RWPE2 (cell line): ENCODE results near the gene DOLK.
"Not testable (repeated sequence)": the region's sequence is repeated elsewhere in the genome, so short reads cannot be mapped to it uniquely, and the experiment has no call there.

ENCODE experiments used
- ATAC-seq: fragments of 200-7000 bp; cut with Tn5 transposase; 3 replicates; pipeline ENCODE4 v1.9.1; 2021; ENCODE audit warnings: low read depth
- DNase-seq: peaks from one replicate; pipeline ENCODE4 v3.0.0-alpha.2; 2020; ENCODE audit warnings: low spot score
- H3K27ac ChIP-seq: fragments of 450-650 bp; 2 replicates; pipeline ENCODE4 v1.5.1; 2017; ENCODE audit warnings: mild to moderate bottlenecking; ENCODE audit not compliant: poor library complexity, severe bottlenecking
- H3K27me3 ChIP-seq: fragments of 250-450 bp; sonication (Bioruptor Pico); 2 replicates; pipeline ENCODE4 v1.5.1; 2021; ENCODE audit warnings: mild to moderate bottlenecking, moderate library complexity; ENCODE audit not compliant: insufficient read depth, poor library complexity, severe bottlenecking
- H3K36me3 ChIP-seq: fragments of 250-450 bp; sonication (Bioruptor Pico); 2 replicates; pipeline ENCODE4 v1.5.1; 2020; ENCODE audit warnings: low read depth, mild to moderate bottlenecking, moderate library complexity
- H3K4me1 ChIP-seq: fragments of 250-450 bp; sonication (Bioruptor Pico); 2 replicates; pipeline ENCODE4 v1.5.1; 2021; ENCODE audit warnings: mild to moderate bottlenecking, moderate library complexity; ENCODE audit not compliant: insufficient read depth, poor library complexity, severe bottlenecking
- H3K4me3 ChIP-seq: fragments of 250-450 bp; sonication (Bioruptor Pico); 2 replicates; pipeline ENCODE4 v1.5.1; 2021; ENCODE audit warnings: mild to moderate bottlenecking, moderate library complexity; ENCODE audit not compliant: severe bottlenecking
- H3K9me3 ChIP-seq: fragments of 250-450 bp; sonication (Bioruptor Pico); 2 replicates; pipeline ENCODE4 v1.5.1; 2021; ENCODE audit warnings: mild to moderate bottlenecking, moderate library complexity; ENCODE audit not compliant: severe bottlenecking
- TF ChIP-seq, protein P1 (sequence below): fragments of 450-650 bp; IDR thresholded peaks from one replicate; pipeline ENCODE4 v1.5.1; 2017; ENCODE audit warnings: mild to moderate bottlenecking, moderate library complexity; ENCODE audit not compliant: poor library complexity, severe bottlenecking

The DOLK gene

DNA sequence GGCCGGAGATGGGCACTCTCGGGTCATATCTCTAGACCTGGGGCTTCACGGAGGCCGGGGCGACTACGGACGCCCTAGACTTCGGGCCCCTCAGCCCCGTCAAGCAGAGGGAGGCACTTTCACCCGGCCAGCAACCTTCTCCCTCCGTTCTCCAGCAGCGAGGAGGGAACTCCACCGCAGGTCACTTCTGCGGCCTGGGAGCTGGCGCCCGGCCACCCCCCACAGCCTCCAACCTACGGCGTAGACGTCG lies 201 bp downstream of the DOLK start:
- H3K9me3 ChIP-seq: no peaks in the 10 kb centered on the region
- DNase-seq: no peak
- no peaks in the 10 kb centered on the region for H3K27me3 ChIP-seq
- peaks cover 32% of the 10 kb centered on the region for H3K36me3 ChIP-seq
- H3K4me1 ChIP-seq: no peaks in the 10 kb centered on the region
- ATAC-seq: no peak; the same call in 1 of the 3 replicates
- TF ChIP-seq, protein P1, sequence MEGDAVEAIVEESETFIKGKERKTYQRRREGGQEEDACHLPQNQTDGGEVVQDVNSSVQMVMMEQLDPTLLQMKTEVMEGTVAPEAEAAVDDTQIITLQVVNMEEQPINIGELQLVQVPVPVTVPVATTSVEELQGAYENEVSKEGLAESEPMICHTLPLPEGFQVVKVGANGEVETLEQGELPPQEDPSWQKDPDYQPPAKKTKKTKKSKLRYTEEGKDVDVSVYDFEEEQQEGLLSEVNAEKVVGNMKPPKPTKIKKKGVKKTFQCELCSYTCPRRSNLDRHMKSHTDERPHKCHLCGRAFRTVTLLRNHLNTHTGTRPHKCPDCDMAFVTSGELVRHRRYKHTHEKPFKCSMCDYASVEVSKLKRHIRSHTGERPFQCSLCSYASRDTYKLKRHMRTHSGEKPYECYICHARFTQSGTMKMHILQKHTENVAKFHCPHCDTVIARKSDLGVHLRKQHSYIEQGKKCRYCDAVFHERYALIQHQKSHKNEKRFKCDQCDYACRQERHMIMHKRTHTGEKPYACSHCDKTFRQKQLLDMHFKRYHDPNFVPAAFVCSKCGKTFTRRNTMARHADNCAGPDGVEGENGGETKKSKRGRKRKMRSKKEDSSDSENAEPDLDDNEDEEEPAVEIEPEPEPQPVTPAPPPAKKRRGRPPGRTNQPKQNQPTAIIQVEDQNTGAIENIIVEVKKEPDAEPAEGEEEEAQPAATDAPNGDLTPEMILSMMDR: no peak
- peak overlapping the region; percentile 86 for H3K27ac ChIP-seq
- peak overlapping the region; percentile 69 for H3K4me3 ChIP-seq

DNA sequence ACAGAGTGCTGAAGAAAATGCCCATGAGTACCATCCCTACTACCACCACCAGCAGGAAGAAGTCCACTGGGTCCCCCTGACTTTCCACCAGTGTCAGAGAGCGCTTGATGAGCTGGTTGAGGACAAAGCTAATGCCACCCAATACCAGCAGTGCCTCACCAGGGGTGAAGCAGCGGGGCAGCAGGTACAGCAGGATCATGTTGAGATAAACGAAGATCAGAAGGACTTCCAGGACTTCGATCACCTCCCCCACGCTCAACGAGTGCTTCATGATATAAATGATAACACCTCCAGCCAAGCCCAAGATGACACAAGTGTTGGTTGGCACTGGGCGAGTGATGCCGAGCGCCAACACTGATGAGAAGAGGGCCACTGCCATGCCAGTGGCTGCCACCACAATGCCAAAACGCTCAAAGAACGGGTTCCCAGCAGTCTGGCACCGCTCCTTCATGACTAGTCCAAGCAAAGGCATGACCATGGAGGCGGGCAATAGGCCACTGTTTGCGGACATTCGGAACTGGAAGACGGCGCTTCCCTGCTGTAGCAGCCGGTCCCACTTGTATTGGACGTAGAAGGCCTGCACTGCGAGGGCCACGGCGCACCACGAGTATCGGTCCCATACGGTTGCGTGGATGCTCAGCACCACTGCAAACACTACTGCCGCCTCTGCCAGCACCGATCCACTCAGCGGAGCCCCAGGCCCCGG lies 679 bp downstream of the DOLK start:
- TF ChIP-seq, protein P1: no peak
- Histone ChIP-seq H3K27ac (peak overlapping the region; percentile 86), H3K9me3 (no peaks in the 10 kb centered on the region), H3K4me1 (no peaks in the 10 kb centered on the region), H3K4me3 (peak overlapping the region; percentile 69), H3K27me3 (no peaks in the 10 kb centered on the region), H3K36me3 (peaks cover 28% of the 10 kb centered on the region)
- peak; percentile 37 for ATAC-seq
- no peak for DNase-seq

DNA sequence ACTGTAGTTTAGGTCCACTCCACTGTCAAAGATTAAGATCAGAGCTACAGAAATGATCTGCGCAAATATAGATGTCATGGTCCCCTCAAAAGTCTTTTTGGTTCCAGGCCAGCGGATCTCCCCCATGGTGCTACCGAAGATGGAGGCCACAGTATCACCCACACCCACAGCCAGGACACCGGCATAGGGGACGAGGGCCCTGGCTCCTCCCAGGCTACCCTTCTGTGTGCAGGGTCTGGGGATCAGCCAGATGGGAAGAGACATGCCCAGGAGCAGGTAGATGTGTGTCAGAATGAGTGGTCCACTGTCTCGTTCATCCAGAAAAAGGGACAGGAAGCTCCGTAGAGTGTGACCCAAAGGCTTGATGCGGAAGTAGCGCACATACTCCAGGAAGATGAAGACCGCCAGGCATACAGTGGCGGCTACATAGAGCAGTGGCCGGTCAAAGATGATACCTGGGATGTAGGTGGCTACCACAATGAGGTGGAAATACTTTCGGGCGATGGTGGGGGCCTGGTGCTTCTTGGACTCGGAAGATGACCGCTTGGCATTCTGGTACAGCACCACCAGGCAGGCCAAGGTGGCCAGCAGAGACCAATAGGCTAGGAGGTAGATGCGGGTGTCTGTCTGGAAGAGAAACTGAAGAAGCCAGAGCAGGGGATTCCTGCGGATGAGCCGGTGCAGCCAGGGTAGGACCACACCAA lies 1.5 kb downstream of the DOLK start:
- no peaks in the 10 kb centered on the region for H3K4me1 ChIP-seq
- no peaks in the 10 kb centered on the region for H3K27me3 ChIP-seq
- no peak overlapping the region for H3K27ac ChIP-seq
- no peak for DNase-seq
- peaks cover 22% of the 10 kb centered on the region for H3K36me3 ChIP-seq
- ATAC-seq: no peak
- no peak overlapping the region for H3K4me3 ChIP-seq
- no peaks in the 10 kb centered on the region for H3K9me3 ChIP-seq
- TF ChIP-seq, protein P1: no peak

DNA sequence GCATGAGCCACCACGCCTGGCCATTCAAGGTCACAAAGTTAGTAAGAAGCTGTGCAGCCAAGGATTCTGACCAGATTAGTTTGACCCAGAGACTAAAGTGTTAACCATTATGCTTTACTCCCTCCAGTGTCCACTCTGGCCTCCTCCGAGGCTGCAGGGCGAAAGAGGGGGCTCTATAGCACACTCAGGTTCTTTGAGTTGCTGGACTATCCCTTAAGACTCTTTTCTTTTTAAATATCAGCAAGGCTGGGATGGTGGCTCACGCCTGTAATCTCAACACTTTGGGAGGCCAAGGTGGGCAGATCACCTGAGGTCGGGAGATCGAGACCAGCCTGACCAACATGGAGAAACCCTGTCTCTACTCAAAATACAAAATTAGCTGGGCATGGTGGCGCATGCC lies 2.4 kb downstream of the DOLK start:
- H3K27me3 ChIP-seq, H3K9me3 ChIP-seq, H3K4me3 ChIP-seq, H3K27ac ChIP-seq, H3K4me1 ChIP-seq, DNase-seq, ATAC-seq: not testable (repeated sequence)
- peaks cover 12% of the 10 kb centered on the region for H3K36me3 ChIP-seq

DNA sequence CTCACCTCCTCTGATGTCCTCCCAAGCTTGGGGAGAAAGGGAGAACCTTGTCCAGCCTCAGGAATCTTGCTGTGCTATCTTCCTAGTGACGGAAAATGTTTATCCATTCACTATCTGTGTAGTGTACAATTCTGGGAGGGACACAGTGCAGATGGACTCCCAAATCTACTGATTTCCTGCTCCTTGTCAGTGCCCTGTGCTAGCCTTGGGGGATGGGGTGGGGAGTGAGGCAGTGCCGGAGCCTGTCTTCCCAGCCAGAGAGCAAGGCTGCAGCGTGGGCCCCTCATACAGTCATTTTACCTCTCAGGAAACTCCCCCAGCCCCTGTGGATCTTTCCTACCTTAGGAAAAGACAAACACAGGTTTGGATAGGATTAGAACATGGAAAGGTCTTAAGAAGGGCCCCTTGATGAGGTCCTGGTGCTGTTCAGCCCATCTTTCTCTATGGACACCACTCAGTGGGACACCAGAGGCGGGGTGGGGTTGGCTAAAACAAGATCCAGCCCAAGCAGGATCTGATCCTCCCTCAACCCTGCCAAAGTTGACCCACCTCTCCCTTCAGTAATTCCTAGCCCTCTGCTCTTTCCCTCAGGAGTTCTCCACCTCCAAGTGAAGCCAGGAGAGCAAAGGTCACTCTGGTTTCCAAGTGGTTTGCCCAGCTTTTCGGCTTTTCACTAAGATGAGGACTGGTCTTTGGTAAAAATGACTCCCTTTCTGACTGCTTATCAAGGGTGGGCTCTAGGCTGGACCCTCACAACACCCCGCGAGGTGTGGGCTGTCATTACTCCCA lies 3.4 kb downstream of the DOLK start:
- DNase-seq (no peak), ATAC-seq (no peak)
- Histone ChIP-seq H3K27me3 (no peaks in the 10 kb centered on the region), H3K9me3 (no peaks in the 10 kb centered on the region), H3K36me3 (peaks cover 3% of the 10 kb centered on the region; the same call in 1 of the 2 replicates), H3K4me1 (no peaks in the 10 kb centered on the region), H3K4me3 (no peak overlapping the region), H3K27ac (no peak overlapping the region)
- TF ChIP-seq, protein P1: no peak
